T-cell (primary cell): ENCODE data around the gene SLC35B2. TPM values are rescaled to one million over a fixed set of nuclear protein-coding genes. Genes with fewer than 3 reads are reported as not detected.

Source experiments
- ATAC-seq, 4 experiments: fragments of 200-7000 bp in 3 of 4; fragments of 150-1000 bp in 1 of 4; cut with Tn5 transposase; replicated peaks in 1 of 4; 1 replicate in 3 of 4; 2 replicates in 1 of 4; pipeline ENCODE4 v1.10.0; 2021; ENCODE audit warnings: moderate library complexity in 3 of 4, mild to moderate bottlenecking in 2 of 4, moderate number of reproducible peaks in 1 of 4
- CTCF ChIA-PET, 2 donors: fragments of 300-600 bp; sonication (Branson Sonifier 250); formaldehyde crosslinking; loops; one replicate each; lab custom pipeline; 2022; ENCODE audit warnings: antibody characterized with exemption in 2 of 2; lab: Charles Lee
- POLR2A ChIA-PET, 2 donors: fragments of 300-600 bp; sonication (Branson Sonifier 250); formaldehyde crosslinking; loops; one replicate each; lab custom pipeline; 2022; ENCODE audit warnings: antibody characterized with exemption in 2 of 2; lab: Charles Lee
- DNase-seq, 35 experiments: peaks; one replicate each; pipeline versions ENCODE4 v3.0.0 to v3.0.0-alpha.2; 2013 to 2023
- H3K27ac ChIP-seq: one replicate; pipeline ENCODE4 v1.5.1; 2013; ENCODE audit warnings: low read length
- H3K27me3 ChIP-seq, 2 experiments: replicated peaks in 1 of 2; 1 replicate in 1 of 2; 2 replicates in 1 of 2; pipeline versions ENCODE4 v1.6.1 to v1.7.0; 2013; ENCODE audit warnings: low read length in 1 of 2, mixed read lengths in 1 of 2; ENCODE audit not compliant: control insufficient read depth in 2 of 2, insufficient read depth in 2 of 2; ENCODE audit errors: extremely low read depth in 1 of 2
- H3K36me3 ChIP-seq, 2 donors: 1 replicate in 1 of 2; 2 replicates in 1 of 2; pipeline versions ENCODE4 v1.6.1 to v1.7.0; 2013; ENCODE audit warnings: low read length in 1 of 2; ENCODE audit not compliant: control insufficient read depth in 2 of 2, insufficient read depth in 1 of 2; ENCODE audit errors: extremely low read depth in 1 of 2
- H3K4me1 ChIP-seq, 2 experiments: 1 replicate in 1 of 2; 2 replicates in 1 of 2; pipeline versions ENCODE4 v1.6.1 to v1.7.0; 2013; ENCODE audit warnings: low read length in 2 of 2, mixed read lengths in 1 of 2; ENCODE audit not compliant: insufficient read depth in 2 of 2, control insufficient read depth in 1 of 2; ENCODE audit errors: extremely low read depth in 1 of 2
- H3K4me3 ChIP-seq, 2 donors: 1 replicate in 1 of 2; 2 replicates in 1 of 2; pipeline versions ENCODE4 v1.5.1 to v1.7.0; 2013; ENCODE audit warnings: mild to moderate bottlenecking in 2 of 2, low read length in 1 of 2, moderate library complexity in 1 of 2; ENCODE audit not compliant: control insufficient read depth in 1 of 2; ENCODE audit errors: extremely low read depth in 1 of 2
- H3K9me3 ChIP-seq: 2 replicates; pipeline ENCODE4 v1.7.0; 2013
- H3K27ac Mint-ChIP-seq, 2 donors: one replicate each; pipeline ENCODE4 v1.8.0; 2020 to 2021; ENCODE audit warnings: mild to moderate bottlenecking in 2 of 2, mixed read lengths in 2 of 2
- H3K27me3 Mint-ChIP-seq, 2 donors: one replicate each; pipeline ENCODE4 v1.8.0; 2021 to 2022; ENCODE audit warnings: mixed read lengths in 2 of 2
- H3K36me3 Mint-ChIP-seq: one replicate; pipeline ENCODE4 v1.8.0; 2021; ENCODE audit warnings: mixed read lengths
- H3K4me1 Mint-ChIP-seq, 3 donors: one replicate each; pipeline ENCODE4 v1.8.0; 2020 to 2022; ENCODE audit warnings: mixed read lengths in 3 of 3, mild to moderate bottlenecking in 1 of 3
- H3K4me3 Mint-ChIP-seq, 3 donors: one replicate each; pipeline ENCODE4 v1.8.0; 2020 to 2022; ENCODE audit warnings: mild to moderate bottlenecking in 3 of 3, mixed read lengths in 3 of 3, moderate library complexity in 3 of 3
- H3K9me3 Mint-ChIP-seq, 3 donors: one replicate each; pipeline ENCODE4 v1.8.0; 2020 to 2022; ENCODE audit warnings: mixed read lengths in 3 of 3
- whole genome bisulfite sequencing: methylation state at CpG from one replicate; pipeline ENCODE4 v1.1.5; 2013; ENCODE audit warnings: missing lambda C conversion rate; ENCODE audit not compliant: insufficient coverage; 5-methylcytosine and 5-hydroxymethylcytosine counted together
- total RNA-seq, 35 experiments: library from RNA in 6 of 35; stranded (reverse) in 6 of 35; fragments of 120-200 nt in 1 of 35; gene quantifications; one replicate each; pipeline versions ENCODE4 v1.2.1 to v1.2.4 and lab custom pipeline; 2013 to 2026

Gene SLC35B2
- total RNA-seq, 5 donors from 2014 or later (not counting 1 experiment from before 2014, with no cell fraction given): 14.6 to 21.8 (median 20.3) TPM

GRCh38 chr6:44254191-44255104, 2.9 kb downstream of the SLC35B2 start:
- CTCF ChIA-PET: interaction anchor here (0.5 to 2.8 kb wide), 4 partner anchors 10 to 110 kb away, joined by 4 to 15 read pairs (median 6); partner anchors contain the start of gene SLC29A1 (in 1 of the 2)

GRCh38 chr6:44253307-44254101, 3.8 kb downstream of the SLC35B2 start:
- peaks cover 80 to 85% (median 84%) of the 10 kb centered on the region in 3 donors for H3K4me1 Mint-ChIP-seq
- Histone ChIP-seq H3K9me3 (no peaks in the 10 kb centered on the region), H3K27me3 (no peaks in the 10 kb centered on the region), H3K4me1 (peaks cover 9 to 46% of the 10 kb centered on the region in 2 experiments), H3K4me3 (no peak overlapping the region), H3K36me3 (peaks cover 15 to 76% of the 10 kb centered on the region in 2 donors), H3K27ac (no peak overlapping the region)
- H3K27me3 Mint-ChIP-seq: no peaks in the 10 kb centered on the region
- H3K9me3 Mint-ChIP-seq: no peaks in the 10 kb centered on the region
- ATAC-seq (no peak), DNase-seq (peak in 23 of 35 experiments; percentile 31 to 72 (median 55))
- peak overlapping the region; percentile 10 to 76 for H3K27ac Mint-ChIP-seq
- H3K36me3 Mint-ChIP-seq: peaks cover 58% of the 10 kb centered on the region
- POLR2A ChIA-PET: interaction anchor here in 1 of 2 donors (1.5 kb wide), 1 partner anchor 11 kb away, joined by 7 read pairs; no protein-coding TSS in a partner anchor
- CTCF ChIA-PET: interaction anchor here in 1 of 2 donors (1.6 kb wide), 1 partner anchor 30 kb away, joined by 8 read pairs; the partner anchor contains the start of gene SLC29A1
- no peak overlapping the region for H3K4me3 Mint-ChIP-seq
- WGBS: 92% methylated on average over 3 of the region's 10 CpGs

More at GRCh38 chr6:44254191-44255104, 2.9 kb downstream of the SLC35B2 start:
- ATAC-seq (no peak), DNase-seq (no peak)
- POLR2A ChIA-PET: interaction anchor here in 1 of 2 donors (0.6 to 3.1 kb wide), 3 partner anchors 7 to 31 kb away, joined by 4 to 28 read pairs (median 7); partner anchors contain the start of genes HSP90AB1 and SLC29A1
- H3K4me3 ChIP-seq: no peak overlapping the region
- Mint-ChIP-seq H3K27ac (peak overlapping the region; percentile 68 to 90), H3K4me1 (peaks cover 71 to 81% (median 77%) of the 10 kb centered on the region in 3 donors), H3K9me3 (no peaks in the 10 kb centered on the region), H3K4me3 (peak overlapping the region in 1 of 3 donors; percentile 86), H3K27me3 (no peaks in the 10 kb centered on the region), H3K36me3 (peaks cover 55% of the 10 kb centered on the region)
- WGBS: 79% methylated on average over 2 of the region's 12 CpGs
- peaks cover 14 to 75% of the 10 kb centered on the region in 2 donors for H3K36me3 ChIP-seq
- no peak overlapping the region for H3K27ac ChIP-seq
- H3K9me3 ChIP-seq: no peaks in the 10 kb centered on the region
- no peaks in the 10 kb centered on the region for H3K27me3 ChIP-seq
- H3K4me1 ChIP-seq: peaks cover 5 to 37% of the 10 kb centered on the region in 2 experiments

- POLR2A ChIA-PET: no interaction called here
- CTCF ChIA-PET: interaction anchor here in 1 of 2 donors (1.2 to 1.3 kb wide), 3 partner anchors 10 to 172 kb away, joined by 3 to 7 read pairs (median 5); partner anchors contain the start of gene SLC29A1
- Mint-ChIP-seq H3K9me3 (no peaks in the 10 kb centered on the region), H3K27me3 (no peaks in the 10 kb centered on the region), H3K4me1 (peaks cover 77 to 84% (median 82%) of the 10 kb centered on the region in 3 donors), H3K36me3 (peaks cover 61% of the 10 kb centered on the region), H3K4me3 (peak overlapping the region in 1 of 3 donors; percentile 11), H3K27ac (peak overlapping the region in 1 of 2 donors; percentile 39)
- H3K36me3 ChIP-seq: peaks cover 15 to 76% of the 10 kb centered on the region in 2 donors
- 90% methylated on average over 6 of the region's 14 CpGs for WGBS
- H3K4me1 ChIP-seq: peaks cover 14 to 42% of the 10 kb centered on the region in 2 experiments
- ATAC-seq (no peak), DNase-seq (no peak)
- no peak overlapping the region for H3K4me3 ChIP-seq
- H3K27ac ChIP-seq: no peak overlapping the region
- H3K9me3 ChIP-seq: no peaks in the 10 kb centered on the region
- H3K27me3 ChIP-seq: no peaks in the 10 kb centered on the region
Observed at GRCh38 chr6:44251576-44252524, 5.5 kb downstream of the SLC35B2 start.

- Histone ChIP-seq H3K4me1 (peaks cover 9 to 35% of the 10 kb centered on the region in 2 experiments), H3K27me3 (no peaks in the 10 kb centered on the region), H3K4me3 (no peak overlapping the region), H3K9me3 (no peaks in the 10 kb centered on the region), H3K27ac (no peak overlapping the region), H3K36me3 (peaks cover 15 to 74% of the 10 kb centered on the region in 2 donors)
- POLR2A ChIA-PET: no interaction called here
- H3K4me1 Mint-ChIP-seq: peaks cover 69 to 79% (median 71%) of the 10 kb centered on the region in 3 donors
- H3K27me3 Mint-ChIP-seq: no peaks in the 10 kb centered on the region
- WGBS: no CpG with 5 or more reads among the region's 3 CpGs
- H3K4me3 Mint-ChIP-seq: no peak overlapping the region
- peaks cover 61% of the 10 kb centered on the region for H3K36me3 Mint-ChIP-seq
- H3K9me3 Mint-ChIP-seq: no peaks in the 10 kb centered on the region
- CTCF ChIA-PET: interaction anchor here in 1 of 2 donors (1.2 to 1.3 kb wide), 3 partner anchors 11 to 171 kb away, joined by 3 to 7 read pairs (median 5); partner anchors contain the start of gene SLC29A1
- DNase-seq (no peak), ATAC-seq (no peak)
- no peak overlapping the region for H3K27ac Mint-ChIP-seq
Observed at GRCh38 chr6:44250718-44251123, 6.6 kb downstream of the SLC35B2 start.

GRCh38 chr6:44250067-44250717, 7.1 kb downstream of the SLC35B2 start:
- H3K36me3 ChIP-seq: peaks cover 12 to 68% of the 10 kb centered on the region in 2 donors
- peaks cover 61% of the 10 kb centered on the region for H3K36me3 Mint-ChIP-seq
- H3K4me3 ChIP-seq: no peak overlapping the region
- peaks cover 9 to 37% of the 10 kb centered on the region in 2 experiments for H3K4me1 ChIP-seq
- H3K9me3 Mint-ChIP-seq: no peaks in the 10 kb centered on the region
- no peak for DNase-seq
- no peak for ATAC-seq
- no peaks in the 10 kb centered on the region for H3K27me3 Mint-ChIP-seq
- H3K27ac ChIP-seq: no peak overlapping the region
- ChIA-PET CTCF (interaction anchor here in 1 of 2 donors (1.2 kb wide), 1 partner anchor 27 kb away, joined by 3 read pairs; the partner anchor contains the start of gene SLC29A1), POLR2A (no interaction called here)
- no peaks in the 10 kb centered on the region for H3K9me3 ChIP-seq
- peaks cover 69 to 79% (median 71%) of the 10 kb centered on the region in 3 donors for H3K4me1 Mint-ChIP-seq
- H3K27me3 ChIP-seq: no peaks in the 10 kb centered on the region
- peak overlapping the region; percentile 53 to 68 for H3K27ac Mint-ChIP-seq
- WGBS: 57% methylated on average over 1 of the region's 6 CpGs
- H3K4me3 Mint-ChIP-seq: peak overlapping the region in 1 of 3 donors; percentile 59
